ENCODE measurements around the gene MINDY2. TPM values are rescaled to one million over a fixed set of nuclear protein-coding genes. Genes with fewer than 3 reads are reported as not detected.
"Not testable (repeated sequence)": the region's sequence is repeated elsewhere in the genome, so short reads cannot be mapped to it uniquely, and the experiment has no call there.

The MINDY2 gene
- total and polyA plus RNA-seq, 10 of the 15 experiments (the other 5 are each of a cell fraction or from before 2014, with no cell fraction given): 0.73 to 9.4 (median 3.3) TPM

- H3K27ac ChIP-seq (ENCODE audit: control insufficient read depth, insufficient read depth): no peak overlapping the region
- H4K20me1 ChIP-seq (ENCODE audit: control insufficient read depth, insufficient read depth): no peaks in the 10 kb centered on the region
- no peaks in the 10 kb centered on the region for H3K79me2 ChIP-seq (ENCODE audit: control insufficient read depth, insufficient read depth, low read length)
- 98% methylated on average over 2 of the region's 2 CpGs for WGBS (ENCODE audit: insufficient coverage, insufficient replicate concordance, low lambda C conversion rate, missing lambda C conversion rate)
- no TSS peak for BruUV-seq (replicated peaks)
- H3K27me3 ChIP-seq (replicated peaks in 1 of 2; ENCODE audit: control insufficient read depth in 2 of 2, insufficient read depth in 2 of 2, low read length in 1 of 2): no peaks in the 10 kb centered on the region
- no peak overlapping the region for H2AFZ ChIP-seq (ENCODE audit: control insufficient read depth, low read depth, low read length)
- H3K9ac ChIP-seq (ENCODE audit: control insufficient read depth, insufficient read depth, low read length): no peak overlapping the region
- FAIRE-seq: no peak
- in situ Hi-C loops (cut with MboI): no loop called here
- ChIA-PET CTCF (interaction anchor here (0.9 kb wide), 1 partner anchor 9 kb away, joined by 6 read pairs; no protein-coding TSS in a partner anchor), RAD21 (ENCODE audit: unreplicated experiment) (no interaction called here), POLR2A (no interaction called here), SMC1A (ENCODE audit: uncharacterized antibody, unreplicated experiment) (interaction anchor here (1.2 to 2.1 kb wide), 2 partner anchors 9 to 12 kb away, joined by 3 to 5 read pairs; no protein-coding TSS in a partner anchor)
- no peak for ATAC-seq
- H3K4me3 ChIP-seq: no peak overlapping the region
- peaks cover 0 to 2% of the 10 kb centered on the region in 2 experiments; a peak in 1 of 4 replicates for H3K36me3 ChIP-seq (ENCODE audit: control insufficient read depth in 2 of 2, insufficient read depth in 2 of 2, low read length in 1 of 2)
- no peaks in the 10 kb centered on the region for H3K4me1 ChIP-seq (ENCODE audit: control insufficient read depth, insufficient read depth, low read length)
- no peak for DNase-seq (ENCODE audit: low read depth, low spot score)
- intact Hi-C loops (cut with micrococcal nuclease; ENCODE audit: unreplicated experiment): no loop called here
- TF ChIP-seq E2F8 (IDR thresholded peaks at IDR 0.05; ENCODE audit: low read depth, partially characterized antibody) (no peak), EZH2 (IDR thresholded peaks at IDR 0.05; ENCODE audit: borderline replicate concordance, control insufficient read depth, low read depth, low read length) (no peak), ATF7 (IDR thresholded peaks at IDR 0.05; ENCODE audit: low read depth) (no peak), POLR2AphosphoS2 (IDR thresholded peaks at IDR 0.05; ENCODE audit: low read depth, low read length) (no peak)
- H3K4me2 ChIP-seq (ENCODE audit: control insufficient read depth, insufficient read depth): no peak overlapping the region
- no peaks in the 10 kb centered on the region for H3K9me3 ChIP-seq (replicated peaks; ENCODE audit: control insufficient read depth, insufficient read depth, low read length)
These were observed 59.5 kb downstream of the MINDY2 start for GRCh38 chr15:58830556-58830955.

GRCh38 chr15:58833681-58834426, 62.8 kb downstream of the MINDY2 start:
- FAIRE-seq; H3K79me2 ChIP-seq (ENCODE audit: control insufficient read depth, insufficient read depth, low read length); H2AFZ ChIP-seq (ENCODE audit: control insufficient read depth, low read depth, low read length); H3K4me2 ChIP-seq (ENCODE audit: control insufficient read depth, insufficient read depth); H3K27me3 ChIP-seq (replicated peaks in 1 of 2; ENCODE audit: control insufficient read depth in 2 of 2, insufficient read depth in 2 of 2, low read length in 1 of 2); H4K20me1 ChIP-seq (ENCODE audit: control insufficient read depth, insufficient read depth); ATAC-seq; intact Hi-C loops (cut with micrococcal nuclease; ENCODE audit: unreplicated experiment); RAD21 ChIA-PET (ENCODE audit: unreplicated experiment); H3K9me3 ChIP-seq (replicated peaks; ENCODE audit: control insufficient read depth, insufficient read depth, low read length); H3K4me1 ChIP-seq (ENCODE audit: control insufficient read depth, insufficient read depth, low read length); H3K36me3 ChIP-seq (ENCODE audit: control insufficient read depth in 2 of 2, insufficient read depth in 2 of 2, low read length in 1 of 2); BruUV-seq (replicated peaks); H3K27ac ChIP-seq (ENCODE audit: control insufficient read depth, insufficient read depth); in situ Hi-C loops (cut with MboI); DNase-seq (ENCODE audit: low read depth, low spot score); H3K4me3 ChIP-seq; H3K9ac ChIP-seq (ENCODE audit: control insufficient read depth, insufficient read depth, low read length): not testable (repeated sequence)
- POLR2A ChIA-PET: interaction anchor here (1.2 kb wide), 1 partner anchor 84 kb away, joined by 3 read pairs; no protein-coding TSS in a partner anchor
- SMC1A ChIA-PET (ENCODE audit: uncharacterized antibody, unreplicated experiment): interaction anchor here (0.6 to 1.0 kb wide), 2 partner anchors 95 to 667 kb away, joined by 3 read pairs; no protein-coding TSS in a partner anchor
- WGBS (ENCODE audit: insufficient coverage, insufficient replicate concordance, low lambda C conversion rate, missing lambda C conversion rate): 37% methylated on average over 9 of the region's 9 CpGs
- CTCF ChIA-PET: interaction anchor here (0.6 to 1.5 kb wide), 2 partner anchors 10 to 21 kb away, joined by 3 to 4 read pairs; no protein-coding TSS in a partner anchor

Data from GM12878 (cell line).